Stimulated activated CD4-positive, alpha-beta T cell treated with anti-CD3 and anti-CD28 coated beads, TNF-alpha, amount 100 ng/mL, for 1 hour (primary cell): ENCODE measurements around the gene CCL18.
"Not testable (repeated sequence)": the region's sequence is repeated elsewhere in the genome, so short reads cannot be mapped to it uniquely, and the experiment has no call there.

Source experiments
- DNase-seq, 3 donors: peaks; one replicate each; pipeline ENCODE4 v3.0.0-alpha.2; 2020; ENCODE audit warnings: low read depth in 3 of 3, low spot score in 1 of 3

The CCL18 gene

DNA sequence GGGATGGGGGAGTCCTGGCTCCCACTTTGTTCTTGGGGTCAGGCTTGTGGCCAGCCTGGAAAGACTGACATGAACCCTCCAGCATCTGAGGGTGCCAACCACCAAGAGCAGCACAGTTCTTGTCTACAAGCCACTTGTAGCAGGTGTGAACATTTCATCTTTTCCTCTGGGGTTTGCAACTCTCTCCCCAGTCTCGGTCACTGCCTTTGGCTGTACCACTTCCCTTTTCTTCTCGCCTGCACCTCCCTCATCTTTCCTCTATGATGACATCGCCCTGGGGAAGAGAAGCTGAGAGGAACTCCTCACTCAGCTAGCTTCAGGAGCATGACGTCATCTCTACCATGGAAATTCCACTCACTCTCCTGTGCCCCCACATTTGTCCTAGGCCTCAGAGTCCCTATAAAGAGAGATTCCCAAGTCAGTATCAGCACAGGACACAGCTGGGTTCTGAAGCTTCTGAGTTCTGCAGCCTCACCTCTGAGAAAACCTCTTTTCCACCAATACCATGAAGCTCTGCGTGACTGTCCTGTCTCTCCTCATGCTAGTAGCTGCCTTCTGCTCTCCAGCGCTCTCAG, 39.4 kb downstream of the CCL18 start, which contains the start of gene CCL4:
Gene CCL4 (plus strand): TSS at position 427 of the 575 bp plus-strand sequence. CDS start 79 bp downstream, at position 506.
- not testable (repeated sequence) for DNase-seq

DNA sequence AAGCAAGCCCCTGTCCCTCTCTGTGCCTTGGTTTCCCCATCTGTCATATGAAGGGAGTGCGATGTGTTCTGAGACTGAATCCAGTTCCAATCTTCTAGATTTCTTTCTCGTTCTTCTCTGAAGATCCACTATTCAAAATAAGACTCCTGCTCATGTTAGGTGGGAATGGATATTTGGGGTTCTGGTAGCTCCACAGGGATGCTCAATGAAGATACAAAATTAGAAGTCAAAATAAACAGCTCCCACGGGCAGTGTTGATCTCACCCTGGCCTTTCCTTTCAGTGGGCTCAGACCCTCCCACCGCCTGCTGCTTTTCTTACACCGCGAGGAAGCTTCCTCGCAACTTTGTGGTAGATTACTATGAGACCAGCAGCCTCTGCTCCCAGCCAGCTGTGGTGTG, 40.2 kb downstream of the CCL18 start:
- DNase-seq: not testable (repeated sequence)

DNA sequence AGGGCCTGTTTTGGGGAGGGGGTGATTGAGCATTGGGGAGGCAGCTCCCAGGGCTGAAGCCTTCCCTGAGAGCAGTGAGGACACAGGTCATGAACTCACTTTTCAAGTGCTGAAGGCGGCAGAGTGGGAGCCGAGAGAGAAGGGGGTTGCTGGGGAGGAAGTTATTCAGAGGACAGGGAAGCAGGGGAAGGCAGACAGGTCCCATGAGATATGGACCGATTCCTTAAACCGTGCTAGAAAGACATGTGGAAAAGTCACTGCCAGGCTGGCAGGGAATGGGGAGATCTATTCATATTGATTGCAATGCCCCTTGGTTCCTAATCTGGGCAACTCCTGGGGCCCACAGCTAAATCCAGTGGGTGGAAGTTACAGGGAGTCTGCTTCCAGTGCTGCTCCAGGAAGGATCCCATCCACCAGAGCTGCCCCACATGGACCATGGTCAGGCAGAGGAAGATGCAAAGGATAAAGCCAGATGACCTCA, 40.7 kb downstream of the CCL18 start:
- DNase-seq: no peak

DNA sequence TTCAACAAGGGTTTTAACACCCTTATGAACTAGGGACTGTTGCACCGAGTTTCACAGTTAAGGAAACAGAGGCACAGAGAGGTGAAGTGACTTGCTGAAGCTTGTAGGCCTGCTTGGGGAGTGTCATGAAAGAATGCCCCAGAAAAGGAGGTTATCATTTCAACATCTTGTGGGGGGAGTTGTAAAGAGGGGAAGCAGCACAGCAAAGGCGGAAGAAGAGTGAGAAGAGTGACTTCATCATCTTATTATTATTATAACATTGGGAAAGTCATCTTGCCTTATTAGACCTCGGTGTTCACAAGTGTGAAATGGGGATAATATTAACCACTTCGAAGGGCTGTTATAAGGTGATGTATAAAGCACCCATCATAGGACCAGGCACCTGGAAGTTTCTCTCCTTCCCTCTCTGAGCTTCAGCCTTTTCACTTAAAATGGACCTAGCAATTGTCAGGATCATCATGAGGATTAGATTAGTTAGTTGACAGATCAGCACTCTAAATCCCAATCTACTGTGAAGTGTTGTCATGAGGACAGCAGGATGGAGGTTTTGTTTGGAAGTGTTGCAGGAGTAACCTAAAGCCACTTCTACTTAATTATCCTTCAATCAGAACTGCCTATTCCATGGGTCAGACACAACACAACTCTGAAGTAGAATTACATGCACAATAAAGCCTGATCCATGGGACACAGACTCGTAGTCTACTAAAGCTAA, 41.9 kb downstream of the CCL18 start:
- DNase-seq: no peak

DNA sequence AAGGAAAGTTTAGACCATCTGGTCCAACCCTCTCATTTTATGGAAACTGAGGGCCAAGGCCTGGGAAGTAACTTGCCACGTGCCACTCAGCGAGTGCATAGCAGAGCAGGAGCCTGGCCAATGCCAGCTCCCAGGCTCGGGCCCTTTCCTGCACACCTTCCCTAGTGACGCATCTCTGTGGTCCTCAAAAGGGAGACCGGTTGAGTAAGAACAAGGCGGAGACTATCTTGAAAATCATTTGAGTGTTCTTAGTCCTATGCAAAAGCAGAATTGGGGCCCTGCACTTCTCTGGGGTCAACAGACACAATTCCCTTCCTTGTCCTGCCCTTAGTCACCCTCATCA, 42.4 kb downstream of the CCL18 start:
- no peak for DNase-seq

DNA sequence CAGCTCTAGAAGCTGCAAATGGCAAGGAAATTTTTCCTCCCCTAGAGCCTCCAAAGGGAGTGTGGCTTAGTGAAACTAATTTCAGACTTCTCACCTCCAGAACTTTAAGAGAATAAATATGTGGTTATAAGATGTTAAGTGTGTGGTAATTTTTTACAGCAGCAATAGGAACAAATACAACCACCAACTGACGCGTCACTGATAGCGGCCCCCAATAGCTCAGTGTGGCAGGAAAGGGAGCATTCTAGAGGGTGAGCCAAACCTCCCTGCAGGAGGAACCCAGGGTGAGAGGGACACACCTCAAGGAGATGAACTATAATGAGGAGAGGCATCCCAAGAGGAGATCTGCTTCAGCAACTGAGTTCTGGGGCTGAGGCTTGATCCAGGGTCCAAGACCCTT, 43.6 kb downstream of the CCL18 start:
- DNase-seq: no peak

DNA sequence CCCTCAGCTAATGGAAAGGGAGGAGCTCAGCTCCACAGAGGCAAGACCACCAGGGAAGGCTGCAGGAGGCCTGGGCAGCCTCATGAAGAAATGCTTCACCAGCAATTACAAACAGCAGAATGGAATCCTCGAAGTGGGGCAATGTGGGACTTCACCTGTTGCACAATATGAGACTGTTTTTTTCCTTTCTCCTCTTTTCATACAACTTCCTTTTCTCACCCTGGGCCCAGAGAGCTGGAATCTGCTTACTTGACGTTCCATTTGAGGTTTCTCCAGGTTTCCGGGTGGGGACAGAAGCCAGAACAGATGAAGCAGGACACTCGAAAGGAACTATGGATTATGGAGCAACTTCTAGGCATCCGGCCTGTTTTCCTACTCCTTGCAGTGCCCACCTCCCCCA, 44.2 kb downstream of the CCL18 start:
- DNase-seq: not testable (repeated sequence)

DNA sequence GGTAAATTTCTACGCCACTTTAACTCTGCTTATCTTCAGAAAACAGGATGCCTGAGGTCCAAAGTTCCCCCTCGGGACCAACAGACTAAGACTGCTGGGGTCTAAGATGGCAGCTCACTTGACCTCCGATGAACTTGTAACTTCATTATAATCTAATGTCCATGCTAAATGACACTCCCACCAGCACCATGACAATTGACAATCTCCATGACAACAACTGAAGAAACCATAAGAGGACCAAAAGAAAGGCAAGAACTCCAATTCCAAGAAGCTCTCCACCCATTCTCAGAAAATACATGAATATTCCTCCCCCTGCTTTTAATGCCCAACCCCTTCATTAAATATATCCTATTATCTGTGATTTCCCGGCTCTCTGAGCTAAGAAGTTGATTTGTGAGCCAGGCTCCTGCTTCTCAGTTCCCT, 47.0 kb downstream of the CCL18 start:
- no peak for DNase-seq

DNA sequence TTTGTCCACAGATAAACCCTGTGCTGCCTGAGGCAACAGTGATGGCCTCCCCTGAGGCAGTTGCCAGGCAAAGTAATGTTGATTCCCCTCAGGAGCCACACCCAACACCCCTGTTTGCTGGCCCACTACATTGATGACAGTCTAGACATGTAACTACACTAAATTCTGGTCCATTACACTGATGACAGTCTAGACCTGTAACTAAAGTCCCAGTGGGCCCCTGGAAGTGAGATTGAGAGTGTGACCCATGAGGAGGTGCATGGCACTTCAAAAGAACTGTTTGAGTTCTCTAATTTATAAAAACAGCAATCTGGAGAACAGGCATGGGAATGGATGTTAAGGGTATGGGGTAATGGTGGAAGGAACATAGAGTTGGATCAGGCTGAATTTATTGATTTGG, 48.5 kb downstream of the CCL18 start:
- DNase-seq: no peak

DNA sequence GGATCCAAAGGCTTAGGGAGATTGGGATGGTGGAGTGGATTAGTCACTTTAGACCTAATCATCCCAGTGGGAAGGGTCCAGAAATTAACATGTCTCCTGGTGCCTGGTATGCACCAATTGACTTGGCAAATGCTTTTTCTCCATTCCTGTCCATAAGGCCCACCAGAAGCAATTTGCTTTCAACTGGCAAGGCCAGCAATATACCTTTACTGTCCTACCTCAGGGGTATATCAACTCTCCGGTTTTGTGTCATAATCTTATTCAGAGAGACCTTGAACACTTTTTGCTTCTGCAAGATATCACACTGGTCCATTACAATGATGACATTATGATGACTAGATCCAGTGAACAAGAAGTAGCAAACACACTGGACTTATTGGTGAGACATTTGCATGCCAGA, 49.1 kb downstream of the CCL18 start:
- DNase-seq: not testable (repeated sequence)

DNA sequence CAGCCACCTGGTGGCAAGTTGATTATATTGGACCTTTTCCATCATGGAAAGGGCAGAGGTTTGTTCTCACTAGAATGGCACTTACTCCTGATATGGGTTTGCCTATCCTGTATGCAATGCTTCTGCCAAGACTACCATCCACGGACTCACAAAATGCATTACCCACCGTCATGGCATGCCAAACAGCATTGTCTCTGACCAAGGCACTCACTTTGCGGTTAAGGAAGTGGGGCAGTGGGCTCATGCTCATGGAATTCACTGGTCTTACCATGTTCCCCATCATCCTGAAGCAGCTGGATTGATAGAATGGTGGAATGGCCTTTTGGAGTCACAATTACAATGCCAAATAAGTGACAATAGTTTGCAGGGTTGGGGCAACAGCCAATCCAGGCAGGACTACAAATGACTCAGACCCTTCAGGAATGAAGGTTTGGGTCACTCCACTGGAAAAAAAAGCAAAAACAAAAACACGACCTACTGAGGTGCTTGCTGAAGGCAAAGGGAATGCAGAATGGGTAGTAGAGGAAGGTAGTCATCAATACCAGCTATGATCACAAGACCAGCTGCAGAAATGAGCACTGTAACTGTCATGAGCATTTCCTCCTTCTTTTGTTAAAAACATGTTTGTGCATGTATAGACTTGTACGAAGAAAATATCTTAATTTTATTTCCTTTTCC, 51.0 kb downstream of the CCL18 start:
- not testable (repeated sequence) for DNase-seq

DNA sequence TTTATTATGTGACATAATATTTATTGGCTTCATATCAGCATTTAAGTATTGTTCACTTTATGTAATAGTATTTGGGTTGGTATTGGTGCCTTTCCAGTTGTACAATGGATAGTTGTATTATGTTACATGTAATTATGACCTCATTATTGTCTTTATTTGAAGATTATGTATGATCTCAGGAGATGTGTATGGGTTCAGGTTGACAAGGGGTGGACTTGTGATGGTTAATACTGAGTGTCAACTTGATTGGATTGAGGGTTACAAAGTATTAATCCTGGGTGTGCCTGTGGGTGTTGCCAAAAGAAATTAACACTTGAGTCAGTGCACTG, 51.5 kb downstream of the CCL18 start:
- not testable (repeated sequence) for DNase-seq

DNA sequence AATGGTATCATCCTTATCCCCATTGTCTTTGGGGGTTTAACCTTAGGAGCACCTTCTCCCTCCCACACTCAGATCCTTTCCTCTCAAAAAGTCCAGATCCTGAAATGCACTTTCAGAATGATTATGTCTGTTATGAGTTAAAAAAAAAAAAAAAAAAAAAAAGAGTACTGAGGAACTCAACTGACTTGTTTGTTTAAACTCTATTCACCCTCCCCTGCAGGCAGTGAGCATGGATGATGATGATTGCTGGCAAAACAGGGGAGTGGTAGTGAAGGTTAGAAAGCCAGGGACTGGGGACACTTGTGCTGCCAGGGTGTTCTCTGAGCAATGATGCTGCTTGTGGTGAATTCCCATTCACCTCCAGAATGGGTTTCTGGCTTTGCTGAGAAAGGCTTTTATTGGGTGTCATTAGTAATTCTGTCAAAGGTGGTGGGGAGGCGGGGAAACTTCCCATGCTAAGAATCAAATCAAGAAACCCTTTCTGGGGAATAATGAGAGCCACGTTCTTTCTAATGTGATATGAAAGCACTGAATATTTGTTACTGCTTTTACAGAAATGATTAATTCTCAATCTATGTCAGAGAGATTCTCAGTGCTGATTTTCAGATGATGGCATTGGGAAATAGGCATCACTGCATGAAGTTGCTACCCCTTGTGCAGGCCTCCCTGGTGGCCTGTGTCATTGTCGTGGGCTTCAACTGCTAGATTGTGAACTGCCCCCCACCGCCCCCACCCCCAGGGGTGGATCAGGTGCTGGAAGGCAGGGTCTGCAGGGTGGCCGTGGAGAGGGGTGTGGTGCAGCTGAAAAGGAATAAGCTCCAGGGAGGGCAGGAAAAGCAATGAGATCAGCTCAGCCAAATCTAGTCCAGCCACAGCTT, 53.7 kb downstream of the CCL18 start:
- DNase-seq: no peak

DNA sequence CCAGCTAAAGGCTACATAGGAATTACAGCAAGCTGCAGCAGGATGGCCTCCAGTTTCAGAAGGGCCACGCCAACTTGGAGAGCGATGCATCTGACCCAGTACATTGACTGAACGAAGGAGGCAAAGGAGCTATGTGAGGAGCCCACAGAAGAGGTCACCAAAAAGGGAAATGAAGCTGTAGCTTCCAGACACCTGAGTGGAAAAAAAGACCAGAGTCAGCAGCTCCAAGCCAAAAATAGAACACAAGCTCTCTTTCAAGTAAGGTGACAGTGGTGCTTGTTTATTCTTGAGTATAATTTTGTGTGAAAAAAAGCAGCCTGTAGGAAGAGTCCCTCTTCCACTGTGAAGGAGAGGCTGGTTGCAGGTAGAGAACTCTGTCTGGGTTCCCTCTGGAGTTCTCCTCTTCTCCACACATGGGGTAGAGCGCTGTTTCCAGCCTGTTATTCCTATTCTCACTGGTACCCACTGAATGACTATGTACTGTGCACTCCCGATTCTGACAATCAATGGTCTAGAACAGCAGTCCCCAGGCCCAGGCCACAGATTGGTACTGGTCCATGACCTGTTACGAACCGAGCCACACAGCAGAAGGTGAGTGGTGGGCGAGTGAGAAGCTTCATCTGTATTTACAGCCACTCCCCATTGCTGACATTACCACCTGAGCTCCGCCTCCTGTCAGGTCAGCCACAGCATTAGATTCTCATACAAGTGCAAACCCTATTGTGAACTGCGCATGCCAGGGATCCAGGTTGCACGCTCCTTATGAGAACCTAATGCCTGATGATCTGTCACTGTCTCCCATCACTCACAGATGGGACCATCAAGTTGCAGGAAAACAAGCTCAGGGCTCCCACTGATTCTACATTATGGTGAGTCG, 54.6 kb downstream of the CCL18 start:
- DNase-seq: no peak

DNA sequence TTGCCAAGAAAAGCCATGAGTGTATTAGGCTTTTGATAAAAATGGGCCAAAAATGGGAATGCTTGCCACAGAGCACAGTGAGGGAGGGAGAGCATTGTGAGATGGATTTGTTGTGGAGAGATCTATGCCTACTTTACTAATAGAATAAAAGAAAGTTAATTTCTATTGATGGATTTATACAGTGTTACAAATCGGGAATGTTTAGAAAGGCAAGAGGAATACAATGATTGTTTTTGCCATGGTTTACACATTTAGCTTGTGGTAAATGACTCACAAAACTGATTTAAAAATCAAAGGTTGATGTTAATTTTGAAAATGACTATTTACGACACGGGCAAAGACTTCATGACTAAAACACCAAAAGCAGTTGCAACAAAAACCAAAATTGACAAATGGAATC, 56.1 kb downstream of the CCL18 start:
- DNase-seq: no peak

DNA sequence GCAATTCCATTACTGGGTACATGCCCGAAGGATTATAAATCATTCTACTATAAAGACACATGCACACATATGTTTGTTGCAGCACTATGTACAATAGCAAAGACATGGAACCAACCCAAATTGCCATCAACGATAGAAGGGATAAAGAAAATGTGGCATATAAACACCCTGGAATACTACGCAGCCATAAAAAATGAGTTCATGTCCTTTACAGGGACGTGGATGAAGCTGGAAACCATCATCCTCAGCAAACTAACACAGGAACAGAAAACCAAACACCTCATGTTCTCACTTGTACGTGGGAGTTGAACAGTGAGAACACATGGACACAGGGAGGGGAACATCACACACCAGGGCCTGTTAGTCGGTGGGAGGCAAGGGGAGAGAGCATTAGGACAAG, 57.0 kb downstream of the CCL18 start:
- DNase-seq: not testable (repeated sequence)
